HG03066 (cell line): ENCODE data around the gene P3H1.
"Not testable (repeated sequence)": the region's sequence is repeated elsewhere in the genome, so short reads cannot be mapped to it uniquely, and the experiment has no call there.

ENCODE experiments used
- ATAC-seq: cut with Tn5 transposase; IDR thresholded peaks from one replicate; pipeline ENCODE4 v1.9.1; 2021; ENCODE audit warnings: low read depth; ENCODE audit not compliant: unreplicated experiment

The P3H1 gene, protein sequence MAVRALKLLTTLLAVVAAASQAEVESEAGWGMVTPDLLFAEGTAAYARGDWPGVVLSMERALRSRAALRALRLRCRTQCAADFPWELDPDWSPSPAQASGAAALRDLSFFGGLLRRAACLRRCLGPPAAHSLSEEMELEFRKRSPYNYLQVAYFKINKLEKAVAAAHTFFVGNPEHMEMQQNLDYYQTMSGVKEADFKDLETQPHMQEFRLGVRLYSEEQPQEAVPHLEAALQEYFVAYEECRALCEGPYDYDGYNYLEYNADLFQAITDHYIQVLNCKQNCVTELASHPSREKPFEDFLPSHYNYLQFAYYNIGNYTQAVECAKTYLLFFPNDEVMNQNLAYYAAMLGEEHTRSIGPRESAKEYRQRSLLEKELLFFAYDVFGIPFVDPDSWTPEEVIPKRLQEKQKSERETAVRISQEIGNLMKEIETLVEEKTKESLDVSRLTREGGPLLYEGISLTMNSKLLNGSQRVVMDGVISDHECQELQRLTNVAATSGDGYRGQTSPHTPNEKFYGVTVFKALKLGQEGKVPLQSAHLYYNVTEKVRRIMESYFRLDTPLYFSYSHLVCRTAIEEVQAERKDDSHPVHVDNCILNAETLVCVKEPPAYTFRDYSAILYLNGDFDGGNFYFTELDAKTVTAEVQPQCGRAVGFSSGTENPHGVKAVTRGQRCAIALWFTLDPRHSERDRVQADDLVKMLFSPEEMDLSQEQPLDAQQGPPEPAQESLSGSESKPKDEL

DNA sequence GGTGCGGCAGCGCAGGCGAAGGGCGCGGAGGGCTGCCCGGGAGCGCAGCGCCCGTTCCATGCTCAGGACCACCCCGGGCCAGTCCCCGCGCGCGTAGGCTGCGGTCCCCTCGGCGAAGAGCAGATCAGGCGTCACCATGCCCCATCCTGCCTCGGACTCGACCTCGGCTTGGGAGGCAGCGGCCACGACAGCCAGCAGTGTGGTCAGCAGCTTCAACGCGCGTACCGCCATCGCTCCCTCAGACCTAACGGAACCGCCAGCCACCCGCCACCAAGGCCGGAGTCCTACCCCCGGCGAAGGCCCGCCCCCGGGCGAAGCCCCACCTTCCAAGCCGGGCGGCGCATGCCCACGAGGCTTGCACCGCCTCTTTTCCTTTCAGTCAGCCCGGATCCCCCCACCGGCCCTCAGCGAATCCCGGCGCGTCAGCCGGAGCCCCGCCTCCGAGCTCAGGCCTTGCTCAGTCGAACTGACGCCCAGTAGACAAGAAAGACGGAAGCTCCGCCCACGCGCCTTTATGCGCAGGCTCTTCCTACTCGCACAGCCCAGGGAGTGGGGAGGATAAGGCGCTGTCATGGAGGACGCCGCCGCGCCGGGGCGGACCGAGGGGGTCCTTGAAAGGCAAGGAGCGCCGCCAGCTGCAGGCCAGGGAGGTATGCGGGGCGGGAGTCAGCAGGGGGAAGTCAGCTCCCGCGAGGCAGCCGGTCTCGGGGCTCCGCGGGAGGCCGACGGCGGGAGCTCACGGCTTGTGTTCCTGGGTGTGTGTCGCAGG is at the start of gene P3H1, which contains the start of gene C1orf50:
P3H1 (minus strand) TSS at position 288 of the 769 bp plus-strand sequence; CDS start at position 231, 57 bp downstream.
C1orf50 (plus strand) TSS at position 509 of the 769 bp plus-strand sequence; CDS start at position 572, 63 bp downstream.
- ATAC-seq, result peak; percentile 84

DNA sequence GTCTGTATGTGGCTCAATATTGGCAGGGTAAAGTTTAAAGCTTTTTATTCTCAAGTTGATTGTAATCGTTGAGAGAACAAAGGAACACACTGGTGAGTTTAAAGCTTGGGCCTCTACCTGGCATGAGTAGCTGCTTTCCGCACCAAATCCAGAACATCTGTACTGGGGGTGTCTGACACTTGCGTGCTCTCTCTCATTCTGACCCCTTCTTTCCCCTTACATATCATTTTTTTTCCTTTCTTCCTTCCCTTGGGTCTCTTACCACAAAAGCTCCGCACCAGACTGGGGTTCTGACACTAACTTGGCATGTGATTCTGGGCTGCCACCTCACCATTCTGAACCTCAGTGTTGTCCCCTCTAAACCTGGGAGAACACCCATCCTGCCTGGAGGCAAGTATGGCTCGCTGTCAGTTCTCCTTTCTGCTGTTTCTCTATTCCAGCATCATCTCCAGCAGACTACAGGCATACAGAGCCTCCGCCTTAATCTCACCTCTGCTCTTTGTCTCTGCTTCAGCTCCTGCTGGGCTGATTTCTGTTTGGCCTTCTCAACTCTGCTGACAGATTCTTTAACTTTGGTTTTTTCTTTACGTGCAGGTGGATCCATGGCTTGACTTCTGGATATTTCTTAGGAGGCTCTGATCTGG is 49.2 kb upstream of the P3H1 start:
- no peak for ATAC-seq

DNA sequence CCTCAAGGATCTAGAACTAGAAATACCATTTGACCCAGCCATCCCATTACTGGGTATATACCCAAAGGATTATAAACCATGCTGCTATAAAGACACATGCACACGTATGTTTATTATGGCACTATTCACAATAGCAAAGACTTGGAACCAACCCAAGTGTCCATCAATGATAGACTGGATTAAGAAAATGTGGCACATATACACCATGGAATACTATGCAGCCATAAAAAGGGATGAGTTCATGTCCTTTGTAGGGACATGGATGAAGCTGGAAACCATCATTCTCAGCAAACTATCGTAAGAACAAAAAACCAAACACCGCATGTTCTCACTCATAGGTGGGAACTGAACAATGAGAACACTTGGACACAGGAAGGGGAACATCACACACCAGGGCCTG is 48.0 kb upstream of the P3H1 start:
- ATAC-seq, result not testable (repeated sequence)

DNA sequence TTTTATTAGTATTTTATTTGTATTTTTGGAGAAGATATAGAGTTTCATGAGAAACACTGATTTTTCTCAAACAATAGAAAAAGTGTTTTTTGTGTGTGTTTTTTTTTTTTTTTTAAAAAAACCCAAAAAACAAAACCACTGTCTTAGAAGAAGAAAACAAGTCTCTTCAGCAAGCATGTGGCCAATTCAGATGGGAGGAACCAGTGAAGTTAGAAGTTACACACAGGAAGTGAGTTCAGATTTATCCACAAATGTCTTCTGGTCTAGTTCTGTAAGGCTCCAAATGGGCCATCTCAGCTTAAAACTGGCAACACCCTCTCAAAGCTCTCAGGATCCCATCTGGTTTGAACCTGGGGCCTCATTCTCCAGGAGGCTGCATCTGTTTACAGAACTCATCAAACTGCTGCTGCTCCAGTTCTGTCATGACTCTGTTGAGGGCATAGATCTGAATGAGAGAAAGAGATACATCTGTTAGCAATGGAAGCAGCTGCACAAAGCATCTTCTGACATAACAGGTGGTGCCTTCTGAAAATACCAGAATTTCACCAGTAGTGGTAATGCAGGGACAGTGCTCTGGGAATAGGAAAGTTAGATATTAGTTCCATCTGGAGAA is 40.3 kb upstream of the P3H1 start:
- no peak for ATAC-seq

DNA sequence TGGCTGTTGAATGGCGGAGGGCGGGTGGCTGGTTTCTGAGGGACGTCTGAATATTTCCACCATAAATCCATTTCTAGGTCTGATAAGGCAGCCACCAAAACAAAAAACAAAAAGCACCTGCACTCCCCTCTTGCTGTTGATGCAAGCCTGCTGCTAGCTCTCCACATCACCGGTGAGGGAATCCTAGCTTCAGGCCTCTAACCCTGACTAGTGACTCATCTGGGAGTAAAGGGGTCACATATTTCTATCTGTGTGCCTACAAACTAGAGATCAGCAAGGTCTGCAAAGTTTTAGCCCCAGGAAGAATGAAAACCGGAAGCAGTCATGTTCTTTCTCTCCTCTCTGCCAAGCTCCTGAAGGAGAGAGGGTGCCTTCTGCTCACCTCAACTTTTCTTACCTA is 39.8 kb upstream of the P3H1 start:
- ATAC-seq, result no peak

DNA sequence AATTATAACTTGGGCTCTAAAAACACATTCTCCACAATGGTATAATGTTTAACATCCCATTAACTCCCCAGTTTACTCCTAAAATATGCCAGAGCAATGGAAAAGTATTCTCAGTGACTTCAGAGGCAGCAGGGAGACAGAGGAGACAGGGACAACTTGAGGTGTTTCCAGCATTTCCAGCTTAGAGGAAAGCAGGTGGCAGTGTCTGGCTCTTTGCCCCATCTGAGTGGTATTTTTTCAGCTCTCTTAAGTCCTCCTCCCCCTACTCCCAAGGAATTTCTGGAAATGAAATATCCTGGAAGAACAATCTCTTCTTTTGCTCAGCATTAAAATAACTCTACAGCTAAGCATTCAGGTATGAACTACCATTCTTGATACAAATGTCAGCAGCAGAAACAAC is 39.3 kb upstream of the P3H1 start:
- ATAC-seq, result no peak

DNA sequence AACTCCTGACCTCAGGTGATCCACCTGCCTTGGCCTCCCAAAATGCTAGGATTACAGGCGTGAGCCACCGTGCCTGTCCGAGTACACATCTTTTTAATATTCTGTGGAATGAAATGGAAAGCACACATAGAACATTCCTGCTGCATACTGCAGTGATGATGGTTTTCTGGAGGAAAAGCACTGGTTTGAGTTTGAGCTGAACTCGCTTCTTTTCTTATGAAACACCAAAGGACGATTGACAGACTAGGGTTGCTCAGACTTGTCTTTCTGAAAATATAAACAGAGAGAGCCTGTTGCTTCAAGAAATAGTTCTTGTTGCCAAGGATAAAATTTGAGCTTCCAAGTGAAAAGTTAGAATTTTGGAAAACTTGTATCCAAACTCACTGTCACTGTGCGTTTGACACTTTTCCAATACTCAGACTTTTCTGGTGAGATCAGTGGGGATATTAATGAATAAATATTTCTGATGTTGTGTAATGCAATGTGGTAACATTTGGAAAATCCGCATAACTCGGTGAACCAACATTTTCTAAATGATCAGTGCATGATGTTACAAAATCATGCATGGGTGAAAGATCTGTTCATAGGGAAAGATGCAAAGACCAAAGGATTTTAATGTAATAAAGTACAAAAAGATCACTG is 35.1 kb upstream of the P3H1 start:
- no peak for ATAC-seq

DNA sequence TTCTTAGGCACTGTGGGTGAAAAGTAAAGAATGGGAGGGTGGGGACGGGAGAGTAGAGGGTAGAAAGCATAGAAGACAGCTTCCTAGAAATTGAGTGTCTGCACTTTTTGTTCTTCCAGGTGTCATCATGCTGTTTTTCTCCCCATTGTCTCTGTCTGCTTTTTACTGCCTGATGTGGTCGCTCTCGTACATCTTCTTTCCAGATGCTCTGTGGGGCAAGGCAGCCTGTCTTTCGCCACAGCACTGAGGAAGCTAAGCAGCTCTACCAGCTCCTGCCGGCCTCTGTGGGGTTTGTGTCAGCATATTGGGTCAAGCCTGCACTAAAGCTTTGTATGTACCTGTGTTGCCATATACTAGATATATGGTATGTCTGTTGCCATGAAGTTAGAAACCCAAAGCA is 31.2 kb upstream of the P3H1 start:
- no peak for ATAC-seq

DNA sequence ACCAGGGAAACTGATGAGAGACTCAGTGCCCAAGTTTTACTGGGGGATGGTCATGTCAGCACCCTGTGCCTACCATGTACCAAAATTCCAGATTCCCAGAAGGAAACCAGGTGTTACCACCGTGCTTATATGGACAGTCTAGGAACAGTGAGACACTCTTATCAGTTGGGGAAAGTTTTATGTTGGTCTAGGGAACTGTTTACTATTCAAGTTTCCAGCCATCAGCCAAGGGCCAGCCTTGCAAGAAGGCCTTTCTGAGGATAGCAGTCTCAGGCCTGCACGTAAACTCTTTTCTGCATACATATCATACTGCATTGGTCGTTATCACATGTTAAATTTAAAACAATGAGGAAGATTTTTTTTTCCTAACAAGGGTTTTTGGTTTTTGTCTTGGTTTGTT is 30.6 kb upstream of the P3H1 start:
- ATAC-seq, result no peak

DNA sequence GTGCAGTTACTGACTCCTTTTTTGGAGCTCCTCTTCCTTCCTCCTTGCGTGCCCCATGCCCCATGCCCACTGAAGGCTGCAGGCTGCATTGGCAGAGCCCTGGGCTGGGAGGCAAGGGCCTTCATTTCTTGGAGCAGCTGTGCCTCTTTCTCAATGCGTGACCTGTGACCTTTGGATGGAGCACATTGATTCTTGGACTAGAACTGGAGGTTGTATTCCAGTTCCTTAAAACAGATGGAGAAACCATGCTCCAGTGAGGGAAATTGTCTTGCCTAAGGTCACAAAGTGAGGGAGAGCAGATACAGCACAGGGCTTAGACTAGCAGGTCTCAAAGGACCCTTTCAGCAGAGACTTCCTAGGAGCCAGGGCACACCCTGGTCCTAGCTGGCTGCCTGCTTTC is 27.0 kb upstream of the P3H1 start:
- ATAC-seq, result no peak

DNA sequence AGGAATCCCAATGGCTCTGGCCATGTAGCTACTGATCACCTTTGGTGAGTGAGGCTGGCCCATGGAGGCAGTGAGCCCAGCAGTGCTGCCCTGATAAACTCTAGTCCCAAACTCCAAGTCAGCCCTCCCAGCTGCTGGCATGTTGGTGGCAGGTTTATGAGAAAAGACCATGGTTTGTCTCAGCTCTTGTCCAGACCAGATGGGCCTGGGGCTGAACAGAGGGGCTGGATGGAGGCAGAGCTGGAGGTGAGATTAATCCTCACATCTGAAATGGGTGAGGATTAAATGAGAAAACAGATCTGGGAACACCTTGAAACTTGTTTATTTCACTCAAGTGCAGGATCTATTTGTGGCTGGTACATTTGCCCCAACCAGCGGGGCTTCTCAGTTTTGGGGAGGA is 21.2 kb upstream of the P3H1 start:
- ATAC-seq, result no peak

DNA sequence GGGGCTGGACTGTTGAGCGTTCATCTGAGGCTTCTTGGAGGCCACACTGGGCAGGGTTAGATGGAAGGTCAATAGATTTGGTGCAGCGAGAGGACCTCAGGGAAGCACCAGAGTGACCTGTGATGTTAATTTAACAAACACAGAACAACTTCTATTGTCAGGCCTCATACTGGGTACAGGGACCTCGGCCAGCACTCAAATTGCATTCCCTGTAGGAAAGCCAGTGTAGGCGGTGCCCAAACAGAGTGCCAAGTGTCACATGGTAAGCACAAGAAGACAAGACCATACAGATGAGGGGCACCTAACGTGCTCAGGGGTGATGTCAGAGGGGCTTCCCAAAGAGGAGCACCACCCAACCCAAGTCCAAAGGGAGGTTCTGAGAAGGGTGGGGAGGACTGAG is 19.3 kb upstream of the P3H1 start:
- no peak for ATAC-seq

DNA sequence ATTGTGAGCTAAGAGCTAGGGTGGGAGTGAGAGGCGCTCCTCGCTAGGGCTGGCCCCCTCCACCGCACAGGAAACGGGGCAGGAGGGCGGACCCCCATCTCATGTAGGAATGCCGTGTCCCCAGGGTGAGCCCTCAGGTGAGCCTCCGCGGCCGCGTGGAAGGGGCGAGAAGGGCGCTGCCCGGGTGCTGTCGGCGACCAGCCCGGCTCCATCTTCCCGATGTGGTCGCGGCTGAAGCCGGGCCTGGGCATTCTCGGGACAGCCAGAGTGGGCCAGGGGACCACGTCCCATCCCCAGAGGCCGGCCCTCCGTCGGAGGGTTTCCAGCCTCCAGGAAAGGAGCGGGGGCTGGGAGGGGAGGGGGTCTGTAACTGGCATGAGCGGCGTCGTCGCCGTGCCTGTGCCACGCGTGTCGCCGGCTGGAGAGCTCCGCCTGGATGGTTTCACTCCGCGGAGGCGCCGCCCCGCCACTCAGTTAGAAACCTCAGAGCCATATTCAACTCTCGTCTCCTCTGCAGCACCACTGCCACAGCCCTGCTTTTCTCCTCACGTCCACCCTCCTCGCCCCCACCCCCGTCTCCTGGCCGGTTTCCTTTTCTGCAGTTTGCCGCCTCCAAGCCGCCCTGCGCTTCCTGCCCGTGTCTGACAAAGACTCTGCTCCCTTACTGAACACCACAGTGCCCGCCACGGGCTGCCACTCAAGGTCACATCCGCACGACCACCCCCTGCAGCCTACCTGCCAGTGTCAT is 18.3 kb upstream of the P3H1 start, which contains the start of gene TMEM269:
TMEM269 (plus strand) TSS at position 46 of the 748 bp plus-strand sequence. CDS start 4,903 bp downstream, outside the sequence.
- no peak for ATAC-seq

DNA sequence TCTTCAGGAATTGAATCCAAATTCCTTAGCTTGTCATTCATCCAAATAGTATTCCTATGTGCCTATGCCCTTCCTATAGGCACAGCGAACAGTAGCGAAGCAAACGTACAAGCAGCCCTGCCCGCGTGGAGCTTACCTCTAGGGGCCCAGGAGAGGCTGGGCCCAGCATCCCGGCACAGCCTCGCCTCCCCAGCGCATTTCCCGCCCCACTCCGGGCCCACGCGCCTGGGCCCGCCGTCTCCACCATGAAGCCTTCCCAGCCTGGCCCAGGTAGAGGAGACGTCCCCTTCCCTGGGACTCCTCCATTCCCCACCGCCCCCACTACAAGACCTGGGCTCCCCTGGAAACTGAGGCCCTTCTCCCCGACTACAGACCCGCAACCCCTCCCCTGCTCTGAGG is 17.7 kb upstream of the P3H1 start:
- ATAC-seq, result no peak

DNA sequence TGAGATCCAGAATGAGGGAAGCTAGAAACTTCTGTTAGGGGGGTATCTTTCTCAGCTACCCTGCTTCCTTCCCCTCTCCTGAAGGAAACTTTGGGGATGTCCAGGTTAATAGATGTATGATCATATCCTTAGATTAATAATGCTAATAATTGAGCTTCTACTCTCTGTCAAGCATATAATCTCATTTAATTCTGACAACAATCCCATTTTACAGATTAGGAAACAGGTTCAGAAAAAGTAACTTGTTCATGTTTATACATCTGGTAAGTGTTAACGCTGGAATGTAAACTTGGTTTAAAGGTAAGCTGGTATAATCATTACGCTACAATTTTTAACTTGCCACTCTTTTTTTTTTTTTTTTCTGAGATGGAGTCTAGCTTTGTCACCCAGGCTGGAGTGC is 16.3 kb upstream of the P3H1 start:
- no peak for ATAC-seq

DNA sequence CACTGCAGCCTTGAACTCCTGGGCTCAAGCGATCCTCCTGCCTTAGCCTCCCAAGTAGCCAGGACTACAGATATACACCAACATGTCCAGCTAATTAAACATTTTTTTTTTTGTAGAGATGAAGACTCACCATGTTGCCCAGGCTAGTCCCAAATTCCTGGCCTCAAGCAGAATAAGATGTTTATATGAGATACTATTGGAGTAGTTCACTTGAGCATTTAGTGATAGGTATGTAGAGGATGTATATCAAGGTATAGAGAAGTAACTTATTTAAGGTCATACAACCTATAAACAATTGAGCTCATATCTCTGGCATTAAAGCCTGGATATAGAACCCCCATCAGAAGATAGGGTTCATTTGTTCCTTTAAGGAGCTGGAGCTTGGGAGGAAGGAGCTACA is 13.3 kb upstream of the P3H1 start:
- no peak for ATAC-seq

DNA sequence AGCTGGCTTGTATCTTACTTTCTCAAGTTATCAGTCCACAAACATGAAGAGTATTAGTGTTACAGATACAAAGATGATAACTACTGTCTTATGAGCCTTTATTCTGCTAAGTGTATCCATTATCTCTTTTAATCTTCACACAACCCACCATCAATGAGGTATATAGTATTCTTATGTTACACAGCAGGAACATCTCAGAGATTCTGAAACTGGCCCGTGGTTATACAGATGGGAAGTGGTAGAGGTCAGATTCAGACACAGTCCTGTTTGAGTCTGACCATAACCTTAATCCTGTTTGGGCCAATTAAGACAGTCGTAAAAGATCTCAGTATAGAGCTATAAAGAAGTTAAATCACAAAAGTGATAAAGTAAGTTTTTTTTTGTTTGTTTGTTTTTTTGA is 12.9 kb upstream of the P3H1 start:
- ATAC-seq, result no peak

DNA sequence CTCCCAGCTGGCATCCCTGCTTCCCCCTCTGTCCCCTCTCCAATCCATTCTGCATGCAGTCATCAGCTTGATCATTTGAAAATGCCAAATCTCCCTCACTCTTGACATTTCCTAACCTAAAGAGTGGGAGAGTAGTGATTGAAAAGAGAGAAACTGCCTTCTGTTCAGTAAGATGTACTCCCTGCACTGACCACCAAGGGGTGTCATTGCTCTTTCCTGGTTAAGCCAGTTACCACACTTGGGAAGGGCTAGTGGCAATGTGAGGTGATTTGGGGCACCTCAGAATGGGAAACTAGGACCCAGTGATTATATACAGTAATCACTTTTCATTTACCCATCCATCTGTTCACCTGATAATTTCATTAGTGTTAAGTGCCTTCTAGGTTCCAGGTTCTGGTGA is 11.0 kb upstream of the P3H1 start:
- ATAC-seq, result no peak

DNA sequence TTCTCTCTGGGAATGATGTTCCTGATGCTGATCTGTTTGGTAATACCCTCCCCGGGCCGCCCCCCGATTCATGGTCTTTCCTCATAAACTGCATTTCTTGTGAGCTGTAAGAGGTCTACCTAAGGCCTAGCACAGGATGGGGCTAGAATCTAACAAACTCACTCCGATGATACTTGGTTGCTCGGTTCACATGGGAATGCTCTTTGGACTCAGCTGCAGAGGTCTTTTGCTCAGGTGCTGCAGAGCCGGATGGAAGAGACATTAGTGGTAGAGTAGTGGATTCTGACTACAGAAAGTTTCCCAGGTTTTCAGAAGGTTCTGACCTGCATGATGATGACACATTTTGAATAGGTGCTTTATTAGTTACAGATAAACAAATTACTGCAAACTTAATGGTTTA is 9.7 kb upstream of the P3H1 start:
- no peak for ATAC-seq
